HCEC 1CT (cell line): ENCODE data around the gene RHOH.
A peak's percentile ranks its signal among the peaks of the same experiment; 100 is the strongest.
"Not testable (repeated sequence)": the region's sequence is repeated elsewhere in the genome, so short reads cannot be mapped to it uniquely, and the experiment has no call there.

Experiments used
- DNase-seq: peaks from one replicate; pipeline ENCODE4 v3.0.0-alpha.2; 2017

Gene RHOH

GRCh38 chr4:40264497-40264896 is 67.7 kb downstream of the RHOH start:
- peak; percentile 59 for DNase-seq

GRCh38 chr4:40264995-40265909 is 68.4 kb downstream of the RHOH start:
- DNase-seq: no peak

- no peak for DNase-seq
Measured at GRCh38 chr4:40265910-40266274, 69.1 kb downstream of the RHOH start.

- DNase-seq: no peak
Measured at GRCh38 chr4:40269133-40269532, 72.3 kb downstream of the RHOH start.

GRCh38 chr4:40270609-40271008 is 73.8 kb downstream of the RHOH start:
- DNase-seq: no peak

GRCh38 chr4:40275065-40275730 is 78.4 kb downstream of the RHOH start:
- DNase-seq: no peak

- no peak for DNase-seq
Measured at GRCh38 chr4:40276546-40276945, 79.7 kb downstream of the RHOH start.

- no peak for DNase-seq
Measured at GRCh38 chr4:40280586-40280985, 83.8 kb downstream of the RHOH start.

- no peak for DNase-seq
Measured at GRCh38 chr4:40281099-40281498, 84.3 kb downstream of the RHOH start.

GRCh38 chr4:40281913-40282312 is 85.1 kb downstream of the RHOH start:
- DNase-seq: no peak

- not testable (repeated sequence) for DNase-seq
Measured at GRCh38 chr4:40282857-40283256, 86.0 kb downstream of the RHOH start.

GRCh38 chr4:40283413-40283812 is 86.6 kb downstream of the RHOH start:
- no peak for DNase-seq

- DNase-seq: no peak
Measured at GRCh38 chr4:40283968-40284367, 87.1 kb downstream of the RHOH start.

GRCh38 chr4:40285692-40286091 is 88.9 kb downstream of the RHOH start:
- DNase-seq: no peak

GRCh38 chr4:40288566-40288965 is 91.7 kb downstream of the RHOH start:
- DNase-seq: no peak

GRCh38 chr4:40289366-40290188 is 92.7 kb downstream of the RHOH start:
- DNase-seq: no peak

GRCh38 chr4:40290611-40291186 is 93.9 kb downstream of the RHOH start:
- DNase-seq: not testable (repeated sequence)

GRCh38 chr4:40292313-40292759 is 95.5 kb downstream of the RHOH start:
- DNase-seq: peak; percentile 22

GRCh38 chr4:40294339-40294738 is 97.5 kb downstream of the RHOH start:
- DNase-seq: no peak

- not testable (repeated sequence) for DNase-seq
Measured at GRCh38 chr4:40295030-40295429, 98.2 kb downstream of the RHOH start.

- DNase-seq: no peak
Measured at GRCh38 chr4:40295572-40295971, 98.7 kb downstream of the RHOH start.
